Skin epidermis (tissue), 12 donors: ENCODE data around the gene MYO5C.
"Not testable (repeated sequence)": the region's sequence is repeated elsewhere in the genome, so short reads cannot be mapped to it uniquely, and the experiment has no call there.

Experiments
- H3K27ac ChIP-seq, 21 experiments: fragments of 200-600 bp; sonication (generic) in 11 of 21; one replicate each; pipeline ENCODE4 v1.5.0; 2020; ENCODE audit warnings: mild to moderate bottlenecking in 3 of 21, inconsistent platforms in 2 of 21, moderate library complexity in 2 of 21
- H3K4me3 ChIP-seq, 7 experiments: fragments of 200-600 bp; sonication (generic) in 2 of 7; one replicate each; pipeline ENCODE4 v1.5.0; 2020; ENCODE audit warnings: inconsistent platforms in 2 of 7, mild to moderate bottlenecking in 2 of 7, moderate library complexity in 1 of 7

The MYO5C gene

GRCh38 chr15:52255008-52255407 is 40.6 kb downstream of the MYO5C start:
- no peak overlapping the region for H3K4me3 ChIP-seq
- no peak overlapping the region for H3K27ac ChIP-seq

GRCh38 chr15:52254391-52254790 is 41.2 kb downstream of the MYO5C start:
- H3K27ac ChIP-seq = no peak overlapping the region
- H3K4me3 ChIP-seq = no peak overlapping the region

- Histone ChIP-seq H3K27ac (peak overlapping the region in 8 of 21 experiments; percentile 18 to 62 (median 50)), H3K4me3 (no peak overlapping the region)
These were observed 42.8 kb downstream of the MYO5C start for GRCh38 chr15:52252781-52253180.

- H3K27ac ChIP-seq = no peak overlapping the region
- H3K4me3 ChIP-seq = no peak overlapping the region
These were observed 44.3 kb downstream of the MYO5C start for GRCh38 chr15:52251144-52251860.

- H3K27ac ChIP-seq = no peak overlapping the region
- no peak overlapping the region for H3K4me3 ChIP-seq
These were observed 48.1 kb downstream of the MYO5C start for GRCh38 chr15:52247461-52247860.

GRCh38 chr15:52246686-52247431 is 48.7 kb downstream of the MYO5C start:
- H3K4me3 ChIP-seq = no peak overlapping the region

GRCh38 chr15:52243697-52244555 is 51.7 kb downstream of the MYO5C start:
- H3K4me3 ChIP-seq = no peak overlapping the region

More at GRCh38 chr15:52246686-52247431, 48.7 kb downstream of the MYO5C start:
- H3K27ac ChIP-seq = no peak overlapping the region

GRCh38 chr15:52243286-52243685 is 52.3 kb downstream of the MYO5C start:
- H3K27ac ChIP-seq = no peak overlapping the region
- H3K4me3 ChIP-seq = no peak overlapping the region

More at GRCh38 chr15:52243697-52244555, 51.7 kb downstream of the MYO5C start:
- no peak overlapping the region for H3K27ac ChIP-seq

GRCh38 chr15:52241489-52241888 is 54.1 kb downstream of the MYO5C start:
- H3K27ac ChIP-seq = no peak overlapping the region
- H3K4me3 ChIP-seq = no peak overlapping the region

GRCh38 chr15:52240166-52240565 is 55.4 kb downstream of the MYO5C start:
- Histone ChIP-seq H3K4me3 (no peak overlapping the region), H3K27ac (no peak overlapping the region)

GRCh38 chr15:52238989-52239525 is 56.5 kb downstream of the MYO5C start:
- H3K4me3 ChIP-seq, H3K27ac ChIP-seq: not testable (repeated sequence)

- Histone ChIP-seq H3K4me3 (no peak overlapping the region), H3K27ac (no peak overlapping the region)
These were observed 57.5 kb downstream of the MYO5C start for GRCh38 chr15:52238149-52238548.

- peak overlapping the region in 2 of 21 experiments; percentile 51 to 68 for H3K27ac ChIP-seq
These were observed 59.6 kb downstream of the MYO5C start for GRCh38 chr15:52236013-52236412.

GRCh38 chr15:52234596-52235541 is 60.7 kb downstream of the MYO5C start:
- H3K27ac ChIP-seq = peak overlapping the region in 3 of 21 experiments; percentile 58 to 68 (median 65)

More at GRCh38 chr15:52236013-52236412, 59.6 kb downstream of the MYO5C start:
- no peak overlapping the region for H3K4me3 ChIP-seq

GRCh38 chr15:52233405-52233804 is 62.2 kb downstream of the MYO5C start:
- Histone ChIP-seq H3K27ac (peak overlapping the region in 3 of 21 experiments; percentile 17 to 65 (median 43)), H3K4me3 (no peak overlapping the region)

More at GRCh38 chr15:52234596-52235541, 60.7 kb downstream of the MYO5C start:
- H3K4me3 ChIP-seq = no peak overlapping the region

- Histone ChIP-seq H3K27ac (no peak overlapping the region), H3K4me3 (no peak overlapping the region)
These were observed 63.3 kb downstream of the MYO5C start for GRCh38 chr15:52232327-52232726.

GRCh38 chr15:52230073-52230472 is 65.5 kb downstream of the MYO5C start:
- no peak overlapping the region for H3K27ac ChIP-seq
- H3K4me3 ChIP-seq = no peak overlapping the region

GRCh38 chr15:52228921-52229320 is 66.7 kb downstream of the MYO5C start:
- Histone ChIP-seq H3K4me3 (no peak overlapping the region), H3K27ac (peak overlapping the region in 1 of 21 experiments; percentile 51)

- no peak overlapping the region for H3K4me3 ChIP-seq
- no peak overlapping the region for H3K27ac ChIP-seq
These were observed 68.1 kb downstream of the MYO5C start for GRCh38 chr15:52227456-52227855.
